GM19324 (cell line): ENCODE data around the gene PPM1M.
"Not testable (repeated sequence)": the region's sequence is repeated elsewhere in the genome, so short reads cannot be mapped to it uniquely, and the experiment has no call there.

Source experiments
- ATAC-seq: cut with Tn5 transposase; IDR thresholded peaks from one replicate; pipeline ENCODE4 v1.9.1; 2021; ENCODE audit warnings: mild to moderate bottlenecking, moderate library complexity; ENCODE audit not compliant: unreplicated experiment, low FRiP score

PPM1M gene

GRCh38 chr3:52272172-52272571 is 26.6 kb downstream of the PPM1M start:
- not testable (repeated sequence) for ATAC-seq

- no peak for ATAC-seq
These were observed 27.3 kb downstream of the PPM1M start for GRCh38 chr3:52272831-52273230.

GRCh38 chr3:52274781-52275180 is 29.2 kb downstream of the PPM1M start:
- not testable (repeated sequence) for ATAC-seq

GRCh38 chr3:52277071-52277964 is 31.8 kb downstream of the PPM1M start:
- no peak for ATAC-seq

- peak; percentile 81 for ATAC-seq
These were observed 32.5 kb downstream of the PPM1M start for GRCh38 chr3:52277972-52278509.

- peak; percentile 82 for ATAC-seq
These were observed 33.0 kb downstream of the PPM1M start, which contains the start of gene WDR82 for GRCh38 chr3:52278510-52279069. Gene WDR82 (minus strand): TSS chr3:52278649. CDS start chr3:52278361, 288 bp downstream.

- no peak for ATAC-seq
These were observed 34.0 kb downstream of the PPM1M start for GRCh38 chr3:52279596-52279995.

GRCh38 chr3:52280050-52280461 is 34.5 kb downstream of the PPM1M start:
- no peak for ATAC-seq

- ATAC-seq = no peak
These were observed 36.6 kb downstream of the PPM1M start for GRCh38 chr3:52281981-52282801.

GRCh38 chr3:52283306-52283705 is 37.7 kb downstream of the PPM1M start:
- no peak for ATAC-seq

- not testable (repeated sequence) for ATAC-seq
These were observed 38.5 kb downstream of the PPM1M start for GRCh38 chr3:52284051-52284450.

- ATAC-seq = no peak
These were observed 41.2 kb downstream of the PPM1M start for GRCh38 chr3:52286777-52287110.

- no peak for ATAC-seq
These were observed 43.1 kb downstream of the PPM1M start for GRCh38 chr3:52288674-52289073.

- no peak for ATAC-seq
These were observed 43.8 kb downstream of the PPM1M start for GRCh38 chr3:52289338-52289746.

- ATAC-seq = no peak
These were observed 44.4 kb downstream of the PPM1M start for GRCh38 chr3:52289747-52290595.

- ATAC-seq = no peak
These were observed 45.3 kb downstream of the PPM1M start for GRCh38 chr3:52290596-52291507.

GRCh38 chr3:52291508-52292181 is 46.1 kb downstream of the PPM1M start:
- no peak for ATAC-seq
